PC-3 (cell line): ENCODE results near the gene SIPA1. TPM values are rescaled to one million over a fixed set of nuclear protein-coding genes. Genes with fewer than 3 reads are reported as not detected.
A peak's percentile ranks its signal among the peaks of the same experiment; 100 is the strongest.
"Not testable (repeated sequence)": the region's sequence is repeated elsewhere in the genome, so short reads cannot be mapped to it uniquely, and the experiment has no call there.

Experiments
- ATAC-seq: fragments of 200-7000 bp; cut with Tn5 transposase; 2 replicates; pipeline ENCODE4 v1.9.1; 2020; ENCODE audit warnings: mild to moderate bottlenecking, moderate library complexity
- BruUV-seq: library from RNA; stranded (reverse); fragments of 400-500 nt; replicated peaks from 2 replicates; lab custom pipeline; 2021; lab: Mats Ljungman, UMichigan
- CTCF ChIA-PET: fragments of 300-600 bp; sonication (Branson Sonifier 250); formaldehyde crosslinking; loops from one replicate; lab custom pipeline; 2022; ENCODE audit warnings: antibody characterized with exemption; lab: Charles Lee
- POLR2A ChIA-PET: fragments of 300-600 bp; sonication (Branson Sonifier 250); formaldehyde crosslinking; loops from one replicate; lab custom pipeline; 2022; ENCODE audit warnings: antibody characterized with exemption; ENCODE audit not compliant: unreplicated experiment; lab: Charles Lee
- DNase-seq: peaks from one replicate; pipeline ENCODE4 v3.0.0-alpha.2; 2015
- H2AFZ ChIP-seq: fragments of 300-600 bp; sonication (generic); 2 replicates; pipeline ENCODE4 v1.6.0; 2016; ENCODE audit warnings: antibody characterized with exemption, low read length
- H3F3A ChIP-seq: fragments of 300-600 bp; sonication (generic); one replicate; pipeline ENCODE4 v1.6.0; 2017; ENCODE audit warnings: antibody characterized with exemption, low read length, control low read depth, mild to moderate bottlenecking; ENCODE audit not compliant: unreplicated experiment
- H3K27ac ChIP-seq: fragments of 300-600 bp; sonication (generic); 2 replicates; pipeline ENCODE4 v1.5.1; 2016; ENCODE audit warnings: mild to moderate bottlenecking, low read length
- H3K27me3 ChIP-seq: fragments of 300-600 bp; sonication (generic); 2 replicates; pipeline ENCODE4 v1.6.1; 2016; ENCODE audit warnings: low read length, mixed read lengths
- H3K36me3 ChIP-seq: fragments of 300-600 bp; sonication (generic); 2 replicates; pipeline ENCODE4 v1.6.1; 2016; ENCODE audit warnings: low read depth, mixed run types, low read length, mixed read lengths
- H3K4me1 ChIP-seq: fragments of 300-600 bp; sonication (generic); 2 replicates; pipeline ENCODE4 v1.5.1; 2016; ENCODE audit warnings: low read length; ENCODE audit not compliant: insufficient read depth
- H3K4me2 ChIP-seq: fragments of 300-600 bp; sonication (generic); 2 replicates; pipeline ENCODE4 v1.6.0; 2016; ENCODE audit warnings: low read length
- H3K4me3 ChIP-seq: fragments of 300-600 bp; sonication (generic); 2 replicates; pipeline ENCODE4 v1.5.1; 2016; ENCODE audit warnings: mild to moderate bottlenecking, low read length, mixed read lengths
- H3K79me2 ChIP-seq: fragments of 300-600 bp; sonication (generic); 2 replicates; pipeline ENCODE4 v1.6.1; 2017; ENCODE audit warnings: low read length, mixed read lengths
- H3K9ac ChIP-seq: fragments of 300-600 bp; sonication (generic); 2 replicates; pipeline ENCODE4 v1.6.0; 2016; ENCODE audit warnings: mild to moderate bottlenecking, low read length
- H3K9me2 ChIP-seq: fragments of 300-600 bp; sonication (generic); replicated peaks from 2 replicates; pipeline ENCODE4 v1.6.1; 2016; ENCODE audit warnings: mixed run types, low read length, mixed read lengths
- H3K9me3 ChIP-seq: fragments of 300-600 bp; sonication (generic); 2 replicates; pipeline ENCODE4 v1.6.1; 2016; ENCODE audit warnings: low read length, mixed read lengths
- H4K20me1 ChIP-seq: fragments of 300-600 bp; sonication (generic); 2 replicates; pipeline ENCODE4 v1.6.1; 2016; ENCODE audit warnings: low read length, mixed read lengths
- CTCF ChIP-seq: fragments of 300-600 bp; sonication (generic); conservative IDR thresholded peaks from 2 replicates; pipeline ENCODE4 v1.5.1; 2017; ENCODE audit warnings: antibody characterized with exemption, low read depth, mild to moderate bottlenecking, low read length
- EZH2 ChIP-seq: fragments of 300-600 bp; sonication (generic); IDR thresholded peaks from one replicate; pipeline ENCODE4 v1.6.1; 2017; ENCODE audit warnings: antibody characterized with exemption, mild to moderate bottlenecking, low read length; ENCODE audit not compliant: unreplicated experiment
- EZH2phosphoT487 ChIP-seq: fragments of 300-600 bp; sonication (generic); IDR thresholded peaks from 2 replicates; pipeline ENCODE4 v1.6.1; 2018; ENCODE audit warnings: mild to moderate bottlenecking, antibody characterized with exemption, low read length, borderline replicate concordance
- intact Hi-C: fragments of 100-400 bp; cut with micrococcal nuclease; formaldehyde crosslinking; loops from 2 replicates; pipeline ENCODE4 v1.9.0; 2023
- total RNA-seq: library from RNA; depleted of rRNA; stranded (reverse); fragments of >200 nt; gene quantifications from 2 replicates; pipeline ENCODE4 v1.2.3, GENCODE V29; 2014

Gene SIPA1
- total RNA-seq, 1 experiment from 2014 or later, result 113 TPM

GRCh38 chr11:65685981-65686380 lies 48.1 kb downstream of the SIPA1 start:
- H3K79me2 ChIP-seq, result no peaks in the 10 kb centered on the region
- no peak overlapping the region for H3K4me3 ChIP-seq
- H3K27me3 ChIP-seq, result peaks cover 10% of the 10 kb centered on the region; the same call in 1 of the 2 replicates
- no peak overlapping the region for H3K4me2 ChIP-seq
- H3F3A ChIP-seq, result no peaks in the 10 kb centered on the region
- no peak for ATAC-seq
- ChIA-PET POLR2A (no interaction called here), CTCF (no interaction called here)
- no peaks in the 10 kb centered on the region for H3K9me3 ChIP-seq
- no peak overlapping the region for H3K9ac ChIP-seq
- no peak overlapping the region for H2AFZ ChIP-seq
- no peak overlapping the region for H3K27ac ChIP-seq
- no peak for DNase-seq
- intact Hi-C loops, result no loop called here
- H4K20me1 ChIP-seq, result no peaks in the 10 kb centered on the region
- no peaks in the 10 kb centered on the region for H3K4me1 ChIP-seq
- H3K36me3 ChIP-seq, result no peaks in the 10 kb centered on the region
- TF ChIP-seq CTCF, result no peak
- TF ChIP-seq EZH2phosphoT487, result no peak
- no peak for TF ChIP-seq EZH2
- no peaks in the 10 kb centered on the region for H3K9me2 ChIP-seq
- BruUV-seq, result no TSS peak

GRCh38 chr11:65691847-65692246 lies 53.9 kb downstream of the SIPA1 start:
- intact Hi-C loops, result not testable (repeated sequence)

GRCh38 chr11:65692367-65692766 lies 54.5 kb downstream of the SIPA1 start:
- peaks cover 13% of the 10 kb centered on the region for H3K4me1 ChIP-seq
- intact Hi-C loops, result no loop called here
- H3F3A ChIP-seq, result no peaks in the 10 kb centered on the region
- no peak overlapping the region for H3K4me3 ChIP-seq
- H2AFZ ChIP-seq, result 0 out of 2 replicates have a peak overlapping the region, but pooled peaks have one; percentile 14
- ChIA-PET CTCF (no interaction called here), POLR2A (no interaction called here)
- H4K20me1 ChIP-seq, result no peaks in the 10 kb centered on the region
- no peaks in the 10 kb centered on the region for H3K36me3 ChIP-seq
- H3K9me3 ChIP-seq, result no peaks in the 10 kb centered on the region
- BruUV-seq, result no TSS peak
- H3K9ac ChIP-seq, result no peak overlapping the region
- no peaks in the 10 kb centered on the region for H3K9me2 ChIP-seq
- no peak overlapping the region for H3K4me2 ChIP-seq
- H3K27ac ChIP-seq, result no peak overlapping the region
- TF ChIP-seq CTCF (no peak), EZH2 (no peak), EZH2phosphoT487 (no peak)
- no peaks in the 10 kb centered on the region for H3K79me2 ChIP-seq
- no peaks in the 10 kb centered on the region for H3K27me3 ChIP-seq
- ATAC-seq, result no peak
- DNase-seq, result no peak

More at GRCh38 chr11:65691847-65692246, 53.9 kb downstream of the SIPA1 start:
- H3K36me3 ChIP-seq, H3K9ac ChIP-seq, H3K9me3 ChIP-seq, H3K4me3 ChIP-seq, H2AFZ ChIP-seq, ATAC-seq, H3K27me3 ChIP-seq, H3K27ac ChIP-seq, DNase-seq, CTCF ChIA-PET, BruUV-seq, H3K4me2 ChIP-seq, H3K79me2 ChIP-seq, H3K9me2 ChIP-seq, H3F3A ChIP-seq, H4K20me1 ChIP-seq: not testable (repeated sequence)
- peaks cover 13% of the 10 kb centered on the region for H3K4me1 ChIP-seq
- POLR2A ChIA-PET, result interaction anchor here (0.6 kb wide), 1 partner anchor 1663 kb away, joined by 3 read pairs; no protein-coding TSS in a partner anchor
